SH-SY5Y (cell line): ENCODE data around the gene TRIM71.

Experiments
- GATA2 ChIP-seq: IDR thresholded peaks from 2 replicates; pipeline ENCODE4 v1.6.1; 2011; ENCODE audit warnings: mild to moderate bottlenecking, low read depth, low read length
- GATA3 ChIP-seq: IDR thresholded peaks from 2 replicates; pipeline ENCODE4 v1.6.1; 2011; ENCODE audit warnings: low read depth, mild to moderate bottlenecking, low read length, moderate library complexity

- TF ChIP-seq GATA3 (no peak), GATA2 (no peak)
Observed at GRCh38 chr3:32940726-32941125, 122.9 kb downstream of the TRIM71 start.
